ENCODE data around the gene OBSCN.

The OBSCN gene

DNA sequence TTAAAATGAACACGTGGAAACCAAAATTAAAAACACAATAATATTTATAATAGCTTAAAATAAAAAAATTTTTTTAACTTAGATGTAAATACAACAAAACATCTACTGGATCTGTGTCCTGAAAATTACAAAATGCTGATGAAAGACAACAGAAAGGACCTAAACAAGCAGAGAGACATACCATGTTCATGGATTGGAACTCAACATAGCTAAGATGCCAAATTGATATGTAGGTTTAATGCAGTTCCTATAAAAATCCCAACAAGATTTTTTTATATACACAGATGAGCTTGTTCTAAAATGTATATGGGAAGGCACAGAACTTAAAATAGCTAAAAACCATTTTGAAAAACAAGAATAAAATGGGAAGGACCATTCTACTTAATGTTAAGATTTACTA lies 117.4 kb downstream of the OBSCN start:
- Histone ChIP-seq H3K4me3 (ENCODE audit: low read length in 2 of 2) (no peak overlapping the region), H3K36me3 (ENCODE audit: control insufficient read depth in 2 of 2, insufficient read depth in 2 of 2, low read length in 2 of 2) (peaks cover 0 to 7% of the 10 kb centered on the region in 2 donors), H3K27me3 (ENCODE audit: control insufficient read depth in 2 of 2, insufficient read depth in 2 of 2, low read length in 2 of 2) (no peaks in the 10 kb centered on the region), H3K9ac (ENCODE audit: low read depth in 1 of 2, low read length in 2 of 2) (no peak overlapping the region), H3K4me1 (ENCODE audit: control insufficient read depth in 2 of 2, insufficient read depth in 2 of 2, low read length in 2 of 2) (no peaks in the 10 kb centered on the region), H3K9me3 (ENCODE audit: control insufficient read depth in 2 of 2, low read length in 2 of 2) (peaks cover 2% of the 10 kb centered on the region in 2 donors), H3K27ac (ENCODE audit: low read depth in 2 of 2, low read length in 2 of 2) (no peak overlapping the region)

GRCh38 chr1:228329887-228330286 lies 122.0 kb downstream of the OBSCN start:
- Histone ChIP-seq H3K27ac (ENCODE audit: low read depth in 2 of 2, low read length in 2 of 2) (no peak overlapping the region), H3K4me1 (ENCODE audit: control insufficient read depth in 2 of 2, insufficient read depth in 2 of 2, low read length in 2 of 2) (no peaks in the 10 kb centered on the region), H3K9ac (ENCODE audit: low read depth in 1 of 2, low read length in 2 of 2) (no peak overlapping the region), H3K4me3 (ENCODE audit: low read length in 2 of 2) (no peak overlapping the region), H3K36me3 (ENCODE audit: control insufficient read depth in 2 of 2, insufficient read depth in 2 of 2, low read length in 2 of 2) (no peaks in the 10 kb centered on the region), H3K27me3 (ENCODE audit: control insufficient read depth in 2 of 2, insufficient read depth in 2 of 2, low read length in 2 of 2) (no peaks in the 10 kb centered on the region), H3K9me3 (ENCODE audit: control insufficient read depth in 2 of 2, low read length in 2 of 2) (peaks cover 0 to 2% of the 10 kb centered on the region in 2 donors)

- H3K27me3 ChIP-seq (ENCODE audit: control insufficient read depth in 2 of 2, insufficient read depth in 2 of 2, low read length in 2 of 2) = no peaks in the 10 kb centered on the region
- no peak overlapping the region for H3K4me3 ChIP-seq (ENCODE audit: low read length in 2 of 2)
- H3K9me3 ChIP-seq (ENCODE audit: control insufficient read depth in 2 of 2, low read length in 2 of 2) = no peaks in the 10 kb centered on the region
- no peak overlapping the region for H3K9ac ChIP-seq (ENCODE audit: low read depth in 1 of 2, low read length in 2 of 2)
- no peak overlapping the region for H3K27ac ChIP-seq (ENCODE audit: low read depth in 2 of 2, low read length in 2 of 2)
- no peaks in the 10 kb centered on the region for H3K4me1 ChIP-seq (ENCODE audit: control insufficient read depth in 2 of 2, insufficient read depth in 2 of 2, low read length in 2 of 2)
- H3K36me3 ChIP-seq (ENCODE audit: control insufficient read depth in 2 of 2, insufficient read depth in 2 of 2, low read length in 2 of 2) = no peaks in the 10 kb centered on the region
These were observed 125.2 kb downstream of the OBSCN start for GRCh38 chr1:228332797-228333738.

DNA sequence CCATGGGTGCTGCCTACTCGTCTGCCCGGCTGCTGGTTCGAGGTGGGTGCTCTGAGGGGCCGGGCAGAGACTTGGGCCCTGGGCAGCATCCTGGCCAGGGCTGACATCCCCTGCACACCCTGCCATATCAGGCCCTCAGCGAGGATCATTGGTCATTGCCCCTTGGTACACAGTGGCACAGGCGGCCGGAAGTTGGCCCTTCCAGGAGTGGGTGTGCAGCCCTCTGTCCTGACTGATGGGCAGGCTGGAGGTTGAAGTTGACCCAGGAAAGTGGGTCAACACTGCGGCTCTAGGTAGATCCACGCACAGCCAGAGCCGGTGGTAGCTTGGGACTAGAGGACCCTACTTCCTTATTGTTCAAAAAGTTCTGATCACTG lies 125.9 kb downstream of the OBSCN start:
- Histone ChIP-seq H3K36me3 (ENCODE audit: control insufficient read depth in 2 of 2, insufficient read depth in 2 of 2, low read length in 2 of 2) (no peaks in the 10 kb centered on the region), H3K9ac (ENCODE audit: low read depth in 1 of 2, low read length in 2 of 2) (no peak overlapping the region)

DNA sequence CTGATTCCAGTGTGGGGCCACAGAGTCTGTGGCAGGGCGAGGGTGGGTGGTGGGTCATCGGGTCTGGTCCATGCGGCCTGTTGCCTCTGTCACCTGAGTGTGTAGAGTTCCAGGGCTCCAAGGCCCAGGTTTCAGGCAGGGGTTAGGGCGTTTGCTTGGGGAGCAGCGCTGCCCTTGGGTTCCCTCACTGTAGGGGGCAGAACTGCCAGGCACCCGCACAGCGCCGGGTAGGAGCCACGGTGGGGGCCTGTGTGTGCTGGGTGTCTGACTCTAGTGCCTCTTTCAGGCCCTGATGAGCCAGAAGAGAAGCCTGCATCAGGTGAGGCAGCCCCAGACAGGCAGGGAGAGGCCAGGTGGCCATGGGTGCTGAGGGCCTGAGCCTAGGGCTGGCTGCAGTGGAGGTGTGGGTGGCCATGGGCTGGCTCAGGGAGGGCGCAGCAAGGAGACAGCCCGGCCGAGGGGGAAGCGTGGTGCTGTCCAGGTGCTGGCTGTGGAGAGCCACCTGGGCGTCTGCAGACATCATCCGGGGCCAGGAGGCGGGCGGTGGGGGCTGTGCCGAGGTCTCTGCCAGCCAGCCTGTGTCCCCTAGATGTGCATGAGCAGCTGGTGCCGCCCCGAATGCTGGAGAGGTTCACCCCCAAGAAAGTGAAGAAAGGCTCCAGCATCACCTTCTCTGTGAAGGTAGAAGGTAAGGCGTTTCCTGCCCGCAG lies 126.5 kb downstream of the OBSCN start:
- Histone ChIP-seq H3K27ac (ENCODE audit: low read depth in 2 of 2, low read length in 2 of 2) (no peak overlapping the region), H3K36me3 (ENCODE audit: control insufficient read depth in 2 of 2, insufficient read depth in 2 of 2, low read length in 2 of 2) (no peaks in the 10 kb centered on the region), H3K4me3 (ENCODE audit: low read length in 2 of 2) (no peak overlapping the region), H3K9me3 (ENCODE audit: control insufficient read depth in 2 of 2, low read length in 2 of 2) (no peaks in the 10 kb centered on the region), H3K27me3 (ENCODE audit: control insufficient read depth in 2 of 2, insufficient read depth in 2 of 2, low read length in 2 of 2) (no peaks in the 10 kb centered on the region), H3K4me1 (ENCODE audit: control insufficient read depth in 2 of 2, insufficient read depth in 2 of 2, low read length in 2 of 2) (no peaks in the 10 kb centered on the region), H3K9ac (ENCODE audit: low read depth in 1 of 2, low read length in 2 of 2) (no peak overlapping the region)

More for the DNA sequence above, 125.9 kb downstream of the OBSCN start:
- H3K27me3 ChIP-seq (ENCODE audit: control insufficient read depth in 2 of 2, insufficient read depth in 2 of 2, low read length in 2 of 2) = no peaks in the 10 kb centered on the region
- no peaks in the 10 kb centered on the region for H3K4me1 ChIP-seq (ENCODE audit: control insufficient read depth in 2 of 2, insufficient read depth in 2 of 2, low read length in 2 of 2)
- no peak overlapping the region for H3K27ac ChIP-seq (ENCODE audit: low read depth in 2 of 2, low read length in 2 of 2)
- no peak overlapping the region for H3K4me3 ChIP-seq (ENCODE audit: low read length in 2 of 2)
- H3K9me3 ChIP-seq (ENCODE audit: control insufficient read depth in 2 of 2, low read length in 2 of 2) = no peaks in the 10 kb centered on the region

DNA sequence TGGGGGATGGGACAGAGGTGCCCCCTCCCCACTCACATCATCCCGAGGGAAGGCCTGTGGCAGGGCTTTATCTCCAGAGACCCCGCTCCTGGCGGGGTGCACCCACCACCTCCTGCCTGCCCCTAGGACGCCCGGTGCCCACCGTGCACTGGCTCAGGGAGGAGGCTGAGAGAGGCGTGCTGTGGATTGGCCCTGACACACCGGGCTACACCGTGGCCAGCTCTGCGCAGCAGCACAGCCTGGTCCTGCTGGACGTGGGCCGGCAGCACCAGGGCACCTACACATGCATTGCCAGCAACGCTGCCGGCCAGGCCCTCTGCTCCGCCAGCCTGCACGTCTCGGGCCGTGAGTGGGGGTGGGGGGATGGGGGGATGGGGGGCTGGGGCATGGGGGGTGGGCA lies 127.1 kb downstream of the OBSCN start:
- H3K27ac ChIP-seq (ENCODE audit: low read depth in 2 of 2, low read length in 2 of 2) = no peak overlapping the region
- H3K9ac ChIP-seq (ENCODE audit: low read depth in 1 of 2, low read length in 2 of 2) = no peak overlapping the region
- H3K27me3 ChIP-seq (ENCODE audit: control insufficient read depth in 2 of 2, insufficient read depth in 2 of 2, low read length in 2 of 2) = no peaks in the 10 kb centered on the region
- H3K36me3 ChIP-seq (ENCODE audit: control insufficient read depth in 2 of 2, insufficient read depth in 2 of 2, low read length in 2 of 2) = no peaks in the 10 kb centered on the region
- H3K9me3 ChIP-seq (ENCODE audit: control insufficient read depth in 2 of 2, low read length in 2 of 2) = no peaks in the 10 kb centered on the region
- H3K4me1 ChIP-seq (ENCODE audit: control insufficient read depth in 2 of 2, insufficient read depth in 2 of 2, low read length in 2 of 2) = no peaks in the 10 kb centered on the region
- no peak overlapping the region for H3K4me3 ChIP-seq (ENCODE audit: low read length in 2 of 2)

DNA sequence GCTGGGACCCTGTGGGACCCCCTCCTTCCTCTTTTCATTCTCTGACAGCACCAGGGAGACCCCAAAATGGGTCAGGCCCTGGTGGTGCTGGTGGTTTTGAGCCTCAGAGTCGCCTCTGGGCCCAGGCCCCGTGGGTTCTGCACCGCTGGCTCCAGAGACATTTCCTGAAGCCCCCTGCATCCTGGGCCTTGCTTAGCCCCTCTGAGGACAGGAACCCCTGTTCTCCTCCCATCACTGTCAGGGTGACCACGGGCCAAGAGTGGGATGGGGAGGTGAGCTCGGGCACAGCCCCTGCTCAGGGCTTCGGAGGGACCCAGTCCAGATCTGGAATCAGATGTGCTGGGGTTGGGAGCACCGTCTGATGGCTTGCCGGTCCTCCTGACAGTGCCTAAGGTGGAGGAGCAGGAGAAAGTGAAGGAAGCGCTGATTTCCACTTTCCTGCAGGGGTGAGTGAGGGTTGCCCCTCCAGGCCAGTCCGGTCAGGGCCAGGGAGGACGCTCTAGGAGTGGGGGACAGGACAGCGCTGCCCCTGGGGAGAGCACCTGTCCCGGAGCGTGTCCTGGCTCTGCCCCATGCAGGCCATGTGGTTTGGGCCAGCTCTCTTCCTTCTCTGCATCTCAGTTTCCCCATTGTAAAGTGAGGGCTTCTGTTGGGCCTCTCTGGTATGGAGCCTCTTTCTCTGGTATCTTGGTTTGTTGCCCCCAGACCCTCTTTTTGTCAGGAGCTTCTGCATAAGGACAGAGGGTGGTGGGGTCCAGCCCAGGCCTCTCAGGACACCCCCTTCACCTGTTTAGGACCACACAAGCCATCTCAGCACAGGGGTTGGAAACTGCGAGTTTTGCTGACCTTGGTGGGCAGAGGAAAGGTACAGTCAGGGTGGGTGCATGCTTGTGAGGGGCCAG lies 127.8 kb downstream of the OBSCN start:
- Histone ChIP-seq H3K9ac (ENCODE audit: low read depth in 1 of 2, low read length in 2 of 2) (no peak overlapping the region), H3K9me3 (ENCODE audit: control insufficient read depth in 2 of 2, low read length in 2 of 2) (no peaks in the 10 kb centered on the region), H3K27me3 (ENCODE audit: control insufficient read depth in 2 of 2, insufficient read depth in 2 of 2, low read length in 2 of 2) (no peaks in the 10 kb centered on the region), H3K4me1 (ENCODE audit: control insufficient read depth in 2 of 2, insufficient read depth in 2 of 2, low read length in 2 of 2) (no peaks in the 10 kb centered on the region), H3K36me3 (ENCODE audit: control insufficient read depth in 2 of 2, insufficient read depth in 2 of 2, low read length in 2 of 2) (no peaks in the 10 kb centered on the region), H3K27ac (ENCODE audit: low read depth in 2 of 2, low read length in 2 of 2) (no peak overlapping the region), H3K4me3 (ENCODE audit: low read length in 2 of 2) (no peak overlapping the region)

- no peak overlapping the region for H3K27ac ChIP-seq (ENCODE audit: low read depth in 2 of 2, low read length in 2 of 2)
- H3K9ac ChIP-seq (ENCODE audit: low read depth in 1 of 2, low read length in 2 of 2) = no peak overlapping the region
- no peaks in the 10 kb centered on the region for H3K36me3 ChIP-seq (ENCODE audit: control insufficient read depth in 2 of 2, insufficient read depth in 2 of 2, low read length in 2 of 2)
- H3K4me1 ChIP-seq (ENCODE audit: control insufficient read depth in 2 of 2, insufficient read depth in 2 of 2, low read length in 2 of 2) = no peaks in the 10 kb centered on the region
- no peaks in the 10 kb centered on the region for H3K27me3 ChIP-seq (ENCODE audit: control insufficient read depth in 2 of 2, insufficient read depth in 2 of 2, low read length in 2 of 2)
- H3K4me3 ChIP-seq (ENCODE audit: low read length in 2 of 2) = no peak overlapping the region
- H3K9me3 ChIP-seq (ENCODE audit: control insufficient read depth in 2 of 2, low read length in 2 of 2) = no peaks in the 10 kb centered on the region
These were observed 128.6 kb downstream of the OBSCN start for GRCh38 chr1:228336308-228337030.

- Histone ChIP-seq H3K9me3 (ENCODE audit: control insufficient read depth in 2 of 2, low read length in 2 of 2) (no peaks in the 10 kb centered on the region), H3K27me3 (ENCODE audit: control insufficient read depth in 2 of 2, insufficient read depth in 2 of 2, low read length in 2 of 2) (no peaks in the 10 kb centered on the region), H3K36me3 (ENCODE audit: control insufficient read depth in 2 of 2, insufficient read depth in 2 of 2, low read length in 2 of 2) (no peaks in the 10 kb centered on the region), H3K9ac (ENCODE audit: low read depth in 1 of 2, low read length in 2 of 2) (no peak overlapping the region), H3K4me3 (ENCODE audit: low read length in 2 of 2) (no peak overlapping the region), H3K4me1 (ENCODE audit: control insufficient read depth in 2 of 2, insufficient read depth in 2 of 2, low read length in 2 of 2) (no peaks in the 10 kb centered on the region), H3K27ac (ENCODE audit: low read depth in 2 of 2, low read length in 2 of 2) (no peak overlapping the region)
These were observed 129.3 kb downstream of the OBSCN start for GRCh38 chr1:228337031-228337564.

Measured in mucosa of rectum (tissue), 2 donors.